ENCODE data around the gene ATG4D.

Gene ATG4D

DNA sequence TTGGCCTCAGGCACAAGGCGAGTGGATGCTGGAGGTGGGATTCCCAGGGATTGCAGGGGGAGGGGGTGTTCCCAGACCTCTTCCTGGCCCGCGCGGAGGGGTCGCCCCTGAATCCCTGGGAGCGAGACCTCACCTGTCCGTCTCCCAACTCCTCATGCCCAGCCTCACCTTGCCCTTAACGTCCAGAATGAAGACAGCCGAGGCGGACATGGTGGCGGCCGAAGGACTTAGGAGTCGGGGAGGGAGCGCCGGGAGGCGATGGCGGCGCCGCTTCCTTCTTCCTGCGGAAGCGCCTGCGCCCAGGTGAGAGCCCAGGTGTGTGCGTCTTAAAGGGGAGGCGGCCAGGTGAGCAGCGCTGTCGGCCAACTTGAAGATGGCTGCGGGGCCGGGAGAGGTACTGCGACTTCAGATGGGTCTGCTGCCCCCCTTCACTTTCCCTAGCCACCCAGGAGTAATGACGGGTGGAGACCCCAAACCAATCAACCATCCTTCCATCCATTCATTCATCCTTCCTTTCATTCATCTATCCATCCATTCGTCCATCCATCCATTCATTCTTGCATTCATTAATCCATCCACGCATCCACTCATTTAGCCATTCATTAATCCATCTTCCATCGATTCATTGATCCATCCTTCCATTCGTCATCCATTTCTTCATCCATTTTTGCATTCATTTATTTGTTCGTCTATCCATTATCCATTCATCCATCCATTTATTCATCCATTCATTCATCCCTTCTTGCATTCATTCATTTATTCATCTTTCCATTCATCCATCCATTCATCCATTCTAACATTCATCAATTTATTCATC, 43.5 kb downstream of the ATG4D start, which contains the start of gene AP1M2:
TSS of gene AP1M2 (minus strand) at position 291 of the 817 bp plus-strand sequence. CDS start at position 210, 81 bp downstream.
- H3K27ac ChIP-seq: no peak within 1 kb of the TSS
- no peak for TF ChIP-seq FOXP2 (optimal IDR thresholded peaks at IDR 0.05; ENCODE audit: control extremely low read depth, extremely low read length, insufficient read depth)
- no peak for TF ChIP-seq EZH2 (IDR thresholded peaks at IDR 0.05)
- TF ChIP-seq POLR2AphosphoS5 (IDR thresholded peaks at IDR 0.05; ENCODE audit: borderline replicate concordance, low read depth, low read length): no peak
- no peaks in the 10 kb centered on the region for H3K9me3 ChIP-seq (ENCODE audit: low read depth, low read length)
- no peak within 1 kb of the TSS for H3K4me3 ChIP-seq
- no peak for DNase-seq (ENCODE audit: low read depth, low spot score)
- H3K36me3 ChIP-seq (ENCODE audit: insufficient read depth, low read length): no peaks in the 10 kb centered on the region
- no peak within 1 kb of the TSS for H3K9ac ChIP-seq (ENCODE audit: insufficient read length)

- TF ChIP-seq EZH2 (IDR thresholded peaks at IDR 0.05) (no peak), FOXP2 (optimal IDR thresholded peaks at IDR 0.05; ENCODE audit: control extremely low read depth, extremely low read length, insufficient read depth) (no peak), POLR2AphosphoS5 (IDR thresholded peaks at IDR 0.05; ENCODE audit: borderline replicate concordance, low read depth, low read length) (no peak)
- H3K27ac ChIP-seq: no peak overlapping the region
- H3K9ac ChIP-seq (ENCODE audit: insufficient read length): no peak overlapping the region
- DNase-seq (ENCODE audit: low read depth, low spot score): no peak
- H3K36me3 ChIP-seq (ENCODE audit: insufficient read depth, low read length): no peaks in the 10 kb centered on the region
- no peaks in the 10 kb centered on the region for H3K9me3 ChIP-seq (ENCODE audit: low read depth, low read length)
- H3K4me3 ChIP-seq: no peak overlapping the region
Observed at GRCh38 chr19:10587839-10588150, 44.1 kb downstream of the ATG4D start.

DNA sequence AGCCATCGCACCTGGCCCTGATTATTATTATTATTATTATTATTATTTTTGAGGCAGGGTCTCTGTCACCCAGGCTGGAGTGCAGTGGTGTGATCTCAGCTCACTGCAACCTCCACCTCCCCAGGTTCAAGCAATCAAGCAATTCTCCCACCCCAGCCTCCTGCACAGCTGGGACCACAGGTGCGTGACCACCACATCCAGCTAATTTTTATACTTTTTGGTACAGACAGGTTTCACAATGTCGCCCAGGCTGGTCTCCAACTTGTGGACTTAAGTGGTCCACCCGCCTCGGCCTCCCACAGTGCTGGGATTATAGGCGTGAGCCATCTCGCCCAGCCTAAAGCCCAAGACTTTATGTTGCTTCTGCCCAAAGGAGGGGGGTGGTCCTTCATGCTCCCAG, 49.4 kb downstream of the ATG4D start:
- Histone ChIP-seq H3K27ac (no peak overlapping the region), H3K9ac (ENCODE audit: insufficient read length) (no peak overlapping the region), H3K9me3 (ENCODE audit: low read depth, low read length) (no peaks in the 10 kb centered on the region), H3K36me3 (ENCODE audit: insufficient read depth, low read length) (no peaks in the 10 kb centered on the region), H3K4me3 (no peak overlapping the region)
- no peak for DNase-seq (ENCODE audit: low read depth, low spot score)
- no peak for TF ChIP-seq FOXP2 (optimal IDR thresholded peaks at IDR 0.05; ENCODE audit: control extremely low read depth, extremely low read length, insufficient read depth)
- no peak for TF ChIP-seq POLR2AphosphoS5 (IDR thresholded peaks at IDR 0.05; ENCODE audit: borderline replicate concordance, low read depth, low read length)
- no peak for TF ChIP-seq EZH2 (IDR thresholded peaks at IDR 0.05)

- Histone ChIP-seq H3K9ac (ENCODE audit: insufficient read length) (peak overlapping the region; percentile 12), H3K4me3 (no peak overlapping the region), H3K27ac (no peak overlapping the region), H3K36me3 (ENCODE audit: insufficient read depth, low read length) (no peaks in the 10 kb centered on the region), H3K9me3 (ENCODE audit: low read depth, low read length) (no peaks in the 10 kb centered on the region)
- TF ChIP-seq POLR2AphosphoS5 (IDR thresholded peaks at IDR 0.05; ENCODE audit: borderline replicate concordance, low read depth, low read length): no peak
- no peak for TF ChIP-seq EZH2 (IDR thresholded peaks at IDR 0.05)
- DNase-seq (ENCODE audit: low read depth, low spot score): no peak
Observed at GRCh38 chr19:10593820-10594637, 50.3 kb downstream of the ATG4D start.

DNA sequence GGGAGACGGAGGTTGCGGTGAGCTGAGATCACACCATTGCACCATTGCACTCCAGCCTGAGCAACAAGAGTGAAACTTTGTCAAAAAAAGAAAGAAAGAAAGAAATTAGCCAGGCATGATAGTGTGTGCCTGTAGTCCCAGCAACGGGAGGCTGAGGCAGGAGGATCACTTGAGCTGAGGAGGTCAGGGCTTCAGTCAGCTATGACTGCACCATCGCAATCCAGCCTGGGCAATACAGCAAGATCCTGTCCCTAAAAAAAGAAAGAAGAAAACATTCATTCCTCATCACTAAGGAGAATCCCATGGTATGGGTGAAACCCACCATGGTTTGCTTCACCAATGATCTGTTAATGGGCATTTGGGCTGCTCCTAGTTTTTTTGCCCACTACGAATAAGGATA, 56.4 kb downstream of the ATG4D start:
- no peak overlapping the region for H3K4me3 ChIP-seq
- H3K36me3 ChIP-seq (ENCODE audit: insufficient read depth, low read length): no peaks in the 10 kb centered on the region
- no peak overlapping the region for H3K9ac ChIP-seq (ENCODE audit: insufficient read length)
- no peak overlapping the region for H3K27ac ChIP-seq
- TF ChIP-seq EZH2 (IDR thresholded peaks at IDR 0.05): no peak
- no peak for TF ChIP-seq FOXP2 (optimal IDR thresholded peaks at IDR 0.05; ENCODE audit: control extremely low read depth, extremely low read length, insufficient read depth)
- TF ChIP-seq POLR2AphosphoS5 (IDR thresholded peaks at IDR 0.05; ENCODE audit: borderline replicate concordance, low read depth, low read length): no peak
- DNase-seq (ENCODE audit: low read depth, low spot score): no peak
- no peaks in the 10 kb centered on the region for H3K9me3 ChIP-seq (ENCODE audit: low read depth, low read length)

DNA sequence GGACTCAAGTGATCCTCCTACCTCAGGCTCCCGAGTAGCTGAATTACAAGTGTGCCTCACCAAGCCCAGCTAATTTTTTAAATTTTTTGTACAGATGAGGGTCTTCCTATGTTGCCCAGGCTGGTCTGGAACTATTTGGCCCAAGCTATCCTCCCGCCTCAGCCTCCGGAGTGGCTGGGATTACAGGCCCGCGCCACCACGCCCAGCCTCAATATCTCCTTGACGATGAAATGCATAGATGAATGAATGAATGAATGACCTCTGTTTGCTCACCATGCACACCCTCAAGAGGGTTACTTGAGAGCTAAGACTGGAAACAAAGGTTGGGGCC, 58.3 kb downstream of the ATG4D start:
- Histone ChIP-seq H3K4me3 (peak overlapping the region; percentile 49; the same call in 1 of the 2 replicates), H3K27ac (no peak overlapping the region; the same call in 1 of the 2 replicates), H3K9me3 (ENCODE audit: low read depth, low read length) (no peaks in the 10 kb centered on the region), H3K9ac (ENCODE audit: insufficient read length) (no peak overlapping the region), H3K36me3 (ENCODE audit: insufficient read depth, low read length) (no peaks in the 10 kb centered on the region)
- no peak for TF ChIP-seq EZH2 (IDR thresholded peaks at IDR 0.05)
- no peak for TF ChIP-seq POLR2AphosphoS5 (IDR thresholded peaks at IDR 0.05; ENCODE audit: borderline replicate concordance, low read depth, low read length)
- no peak for TF ChIP-seq FOXP2 (optimal IDR thresholded peaks at IDR 0.05; ENCODE audit: control extremely low read depth, extremely low read length, insufficient read depth)
- no peak for DNase-seq (ENCODE audit: low read depth, low spot score)

- Histone ChIP-seq H3K9ac (ENCODE audit: insufficient read length) (peak overlapping the region; percentile 87), H3K27ac (peak overlapping the region; percentile 90), H3K36me3 (ENCODE audit: insufficient read depth, low read length) (no peaks in the 10 kb centered on the region), H3K9me3 (ENCODE audit: low read depth, low read length) (no peaks in the 10 kb centered on the region), H3K4me3 (peak overlapping the region; percentile 99)
- DNase-seq (ENCODE audit: low read depth, low spot score): no peak
- TF ChIP-seq FOXP2 (optimal IDR thresholded peaks at IDR 0.05; ENCODE audit: control extremely low read depth, extremely low read length, insufficient read depth) (no peak), POLR2AphosphoS5 (IDR thresholded peaks at IDR 0.05; ENCODE audit: borderline replicate concordance, low read depth, low read length) (peak; percentile 58; the same call in 1 of the 2 replicates)
Observed at GRCh38 chr19:10602330-10603083, 58.8 kb downstream of the ATG4D start.
